ENCODE measurements around the gene GSTO2.
"Not testable (repeated sequence)": the region's sequence is repeated elsewhere in the genome, so short reads cannot be mapped to it uniquely, and the experiment has no call there.

The GSTO2 gene

GRCh38 chr10:104245066-104245632 lies 23.8 kb upstream of the GSTO2 start:
- H3K9me3 Mint-ChIP-seq, result no peaks in the 10 kb centered on the region
- H3K4me3 Mint-ChIP-seq, result no peak overlapping the region
- H3K36me3 Mint-ChIP-seq (ENCODE audit: low read depth), result no peaks in the 10 kb centered on the region
- H3K27ac Mint-ChIP-seq, result peak overlapping the region; percentile 92
- intact Hi-C loops (cut with micrococcal nuclease), result no loop called here
- H3K27me3 Mint-ChIP-seq, result no peaks in the 10 kb centered on the region
- peaks cover 25% of the 10 kb centered on the region for H3K4me1 Mint-ChIP-seq (ENCODE audit: low read depth)

GRCh38 chr10:104246976-104247375 lies 22.0 kb upstream of the GSTO2 start:
- no peaks in the 10 kb centered on the region for H3K36me3 Mint-ChIP-seq (ENCODE audit: low read depth)
- peak overlapping the region; percentile 92 for H3K27ac Mint-ChIP-seq
- peak overlapping the region; percentile 49 for H3K4me3 Mint-ChIP-seq
- H3K27me3 Mint-ChIP-seq, result no peaks in the 10 kb centered on the region
- no peaks in the 10 kb centered on the region for H3K9me3 Mint-ChIP-seq
- intact Hi-C loops (cut with micrococcal nuclease), result loop anchor here (1.0 to 2.0 kb wide), 2 partner anchors 8 to 22 kb away; partner anchors contain the start of gene GSTO2
- H3K4me1 Mint-ChIP-seq (ENCODE audit: low read depth), result peaks cover 19% of the 10 kb centered on the region

- no peaks in the 10 kb centered on the region for H3K36me3 Mint-ChIP-seq (ENCODE audit: low read depth)
- intact Hi-C loops (cut with micrococcal nuclease), result loop anchor here (1.0 to 2.0 kb wide), 2 partner anchors 8 to 21 kb away; partner anchors contain the start of gene GSTO2
- peak overlapping the region; percentile 49 for H3K4me3 Mint-ChIP-seq
- peak overlapping the region; percentile 92 for H3K27ac Mint-ChIP-seq
- H3K9me3 Mint-ChIP-seq, result no peaks in the 10 kb centered on the region
- peaks cover 22% of the 10 kb centered on the region for H3K4me1 Mint-ChIP-seq (ENCODE audit: low read depth)
- no peaks in the 10 kb centered on the region for H3K27me3 Mint-ChIP-seq
These were observed 21.4 kb upstream of the GSTO2 start for GRCh38 chr10:104247513-104248146.

GRCh38 chr10:104248931-104249330 lies 20.1 kb upstream of the GSTO2 start:
- H3K4me3 Mint-ChIP-seq; H3K27ac Mint-ChIP-seq; intact Hi-C loops (cut with micrococcal nuclease); H3K36me3 Mint-ChIP-seq (ENCODE audit: low read depth); H3K9me3 Mint-ChIP-seq; H3K27me3 Mint-ChIP-seq: not testable (repeated sequence)
- H3K4me1 Mint-ChIP-seq (ENCODE audit: low read depth), result peaks cover 35% of the 10 kb centered on the region

GRCh38 chr10:104250371-104250770 lies 18.6 kb upstream of the GSTO2 start:
- Mint-ChIP-seq H3K27me3 (no peaks in the 10 kb centered on the region), H3K27ac (peak overlapping the region; percentile 4), H3K4me3 (no peak overlapping the region), H3K4me1 (ENCODE audit: low read depth) (peaks cover 42% of the 10 kb centered on the region), H3K36me3 (ENCODE audit: low read depth) (peaks cover 8% of the 10 kb centered on the region), H3K9me3 (no peaks in the 10 kb centered on the region)
- intact Hi-C loops (cut with micrococcal nuclease), result no loop called here

GRCh38 chr10:104251443-104251842 lies 17.5 kb upstream of the GSTO2 start:
- H3K9me3 Mint-ChIP-seq, result no peaks in the 10 kb centered on the region
- intact Hi-C loops (cut with micrococcal nuclease), result no loop called here
- H3K27ac Mint-ChIP-seq, result no peak overlapping the region
- no peak overlapping the region for H3K4me3 Mint-ChIP-seq
- H3K4me1 Mint-ChIP-seq (ENCODE audit: low read depth), result peaks cover 35% of the 10 kb centered on the region
- no peaks in the 10 kb centered on the region for H3K27me3 Mint-ChIP-seq
- peaks cover 8% of the 10 kb centered on the region for H3K36me3 Mint-ChIP-seq (ENCODE audit: low read depth)

- H3K4me3 Mint-ChIP-seq, result no peak overlapping the region
- H3K4me1 Mint-ChIP-seq (ENCODE audit: low read depth), result peaks cover 31% of the 10 kb centered on the region
- no peaks in the 10 kb centered on the region for H3K27me3 Mint-ChIP-seq
- intact Hi-C loops (cut with micrococcal nuclease), result no loop called here
- H3K27ac Mint-ChIP-seq, result no peak overlapping the region
- H3K9me3 Mint-ChIP-seq, result no peaks in the 10 kb centered on the region
- H3K36me3 Mint-ChIP-seq (ENCODE audit: low read depth), result peaks cover 13% of the 10 kb centered on the region
These were observed 16.6 kb upstream of the GSTO2 start for GRCh38 chr10:104252368-104252767.

GRCh38 chr10:104253106-104253505 lies 15.9 kb upstream of the GSTO2 start:
- peaks cover 33% of the 10 kb centered on the region for H3K4me1 Mint-ChIP-seq (ENCODE audit: low read depth)
- H3K36me3 Mint-ChIP-seq (ENCODE audit: low read depth), result peaks cover 19% of the 10 kb centered on the region
- no peaks in the 10 kb centered on the region for H3K27me3 Mint-ChIP-seq
- intact Hi-C loops (cut with micrococcal nuclease), result no loop called here
- H3K27ac Mint-ChIP-seq, result peak overlapping the region; percentile 96
- no peaks in the 10 kb centered on the region for H3K9me3 Mint-ChIP-seq
- no peak overlapping the region for H3K4me3 Mint-ChIP-seq

GRCh38 chr10:104253606-104254410 lies 15.2 kb upstream of the GSTO2 start:
- Mint-ChIP-seq H3K9me3 (no peaks in the 10 kb centered on the region), H3K4me1 (ENCODE audit: low read depth) (peaks cover 40% of the 10 kb centered on the region), H3K36me3 (ENCODE audit: low read depth) (peaks cover 26% of the 10 kb centered on the region), H3K27me3 (no peaks in the 10 kb centered on the region), H3K27ac (peak overlapping the region; percentile 96), H3K4me3 (peak overlapping the region; percentile 91)
- intact Hi-C loops (cut with micrococcal nuclease), result loop anchor here (2.0 kb wide), 1 partner anchor 15 kb away; the partner anchor contains the start of gene GSTO2

- Mint-ChIP-seq H3K4me3 (peak within 1 kb of the TSS; percentile 91), H3K27ac (peak within 1 kb of the TSS; percentile 96), H3K4me1 (ENCODE audit: low read depth) (peaks cover 49% of the 10 kb centered on the region), H3K27me3 (no peaks in the 10 kb centered on the region), H3K9me3 (no peaks in the 10 kb centered on the region), H3K36me3 (ENCODE audit: low read depth) (peaks cover 35% of the 10 kb centered on the region)
- intact Hi-C loops (cut with micrococcal nuclease), result loop anchor here (1.0 to 2.0 kb wide), 2 partner anchors 7 to 14 kb away; partner anchors contain the start of gene GSTO2
These were observed 14.3 kb upstream of the GSTO2 start, which contains the start of gene GSTO1 for GRCh38 chr10:104254493-104255310. Gene GSTO1, plus strand, starts transcription at chr10:104254892. Its CDS starts 37 bp downstream, at chr10:104254929.

GRCh38 chr10:104255311-104255981 lies 13.5 kb upstream of the GSTO2 start:
- Mint-ChIP-seq H3K27ac (peak overlapping the region; percentile 96), H3K36me3 (ENCODE audit: low read depth) (peaks cover 42% of the 10 kb centered on the region), H3K9me3 (no peaks in the 10 kb centered on the region), H3K4me3 (peak overlapping the region; percentile 91), H3K27me3 (no peaks in the 10 kb centered on the region), H3K4me1 (ENCODE audit: low read depth) (peaks cover 56% of the 10 kb centered on the region)
- intact Hi-C loops (cut with micrococcal nuclease), result loop anchor here (1.0 to 2.0 kb wide), 2 partner anchors 8 to 13 kb away; partner anchors contain the start of gene GSTO2

- peak overlapping the region; percentile 96 for H3K27ac Mint-ChIP-seq
- H3K4me1 Mint-ChIP-seq (ENCODE audit: low read depth), result peaks cover 66% of the 10 kb centered on the region
- H3K27me3 Mint-ChIP-seq, result no peaks in the 10 kb centered on the region
- intact Hi-C loops (cut with micrococcal nuclease), result no loop called here
- peak overlapping the region; percentile 91 for H3K4me3 Mint-ChIP-seq
- H3K9me3 Mint-ChIP-seq, result no peaks in the 10 kb centered on the region
- peaks cover 52% of the 10 kb centered on the region for H3K36me3 Mint-ChIP-seq (ENCODE audit: low read depth)
These were observed 12.5 kb upstream of the GSTO2 start for GRCh38 chr10:104256335-104256961.
